Fibroblast of mammary gland (primary cell): ENCODE data around the gene CCN2.

Source experiments
- DNase-seq: peaks from one replicate; pipeline ENCODE4 v3.0.0-alpha.2; 2010; ENCODE audit warnings: low read depth
- H3K4me3 ChIP-seq: 2 replicates; pipeline ENCODE4 v1.5.1; 2011; ENCODE audit warnings: low read depth, mild to moderate bottlenecking, low read length, moderate library complexity; ENCODE audit not compliant: control insufficient read depth
- CTCF ChIP-seq: conservative IDR thresholded peaks from 2 replicates; pipeline ENCODE4 v1.5.1; 2011; ENCODE audit warnings: low read depth, low read length, inconsistent platforms; ENCODE audit not compliant: control insufficient read depth, insufficient read depth

The CCN2 gene

GRCh38 chr6:131949909-131950766, 1.0 kb downstream of the CCN2 start:
- H3K4me3 ChIP-seq, result peak overlapping the region; percentile 66
- DNase-seq, result peak; percentile 91
- TF ChIP-seq CTCF, result peak; percentile 52

GRCh38 chr6:131949620-131949908, 1.6 kb downstream of the CCN2 start:
- peak; percentile 88 for DNase-seq
- no peak for TF ChIP-seq CTCF
- H3K4me3 ChIP-seq, result peak overlapping the region; percentile 66

- TF ChIP-seq CTCF, result no peak
- peak; percentile 75 for DNase-seq
- peak overlapping the region; percentile 66 for H3K4me3 ChIP-seq
These were observed 2.2 kb downstream of the CCN2 start for GRCh38 chr6:131948692-131949619.

- peak; percentile 5 for DNase-seq
- no peak overlapping the region for H3K4me3 ChIP-seq
- no peak for TF ChIP-seq CTCF
These were observed 3.0 kb downstream of the CCN2 start for GRCh38 chr6:131947986-131948661.

GRCh38 chr6:131946992-131947955, 3.9 kb downstream of the CCN2 start:
- no peak for TF ChIP-seq CTCF
- H3K4me3 ChIP-seq, result no peak overlapping the region
- peak; percentile 37 for DNase-seq

- no peak for TF ChIP-seq CTCF
- no peak overlapping the region for H3K4me3 ChIP-seq
- DNase-seq, result peak; percentile 6
These were observed 4.7 kb downstream of the CCN2 start for GRCh38 chr6:131946404-131946991.
